B cell (primary cell): ENCODE results near the gene CENPP. TPM values are rescaled to one million over a fixed set of nuclear protein-coding genes. Genes with fewer than 3 reads are reported as not detected.

ENCODE experiments used
- ATAC-seq: fragments of 200-7000 bp; cut with Tn5 transposase; one replicate; pipeline ENCODE4 v1.10.0; 2021; ENCODE audit warnings: low read depth, mild to moderate bottlenecking, moderate number of reproducible peaks, moderate library complexity
- CTCF ChIA-PET: fragments of 350-600 bp; sonication (Branson Sonifier 250); formaldehyde crosslinking; loops from one replicate; lab custom pipeline; 2021; ENCODE audit warnings: antibody characterized with exemption, inconsistent platforms; lab: Charles Lee
- POLR2A ChIA-PET: fragments of 350-600 bp; sonication (Branson Sonifier 250); formaldehyde crosslinking; loops from one replicate; lab custom pipeline; 2021; ENCODE audit warnings: antibody characterized with exemption; lab: Charles Lee
- DNase-seq: peaks from one replicate; pipeline ENCODE4 v3.0.0; 2013
- H2AFZ ChIP-seq: 2 replicates; pipeline ENCODE4 v1.6.1; 2012; ENCODE audit warnings: mild to moderate bottlenecking, low read depth, low read length; ENCODE audit not compliant: insufficient read depth, poor library complexity, severe bottlenecking
- H3K27ac ChIP-seq, 2 donors: 1 replicate in 1 of 2; 2 replicates in 1 of 2; pipeline ENCODE4 v1.5.1; 2012 to 2013; ENCODE audit warnings: low read length in 2 of 2, mild to moderate bottlenecking in 2 of 2, moderate library complexity in 1 of 2
- H3K27me3 ChIP-seq, 4 experiments: fragments of 200-600 bp in 1 of 4; sonication (generic) in 1 of 4; replicated peaks in 1 of 4; 1 replicate in 2 of 4; 2 replicates in 2 of 4; pipeline versions ENCODE4 v1.6.1 to v1.7.0; 2013 to 2016; ENCODE audit warnings: low read length in 3 of 4, mild to moderate bottlenecking in 2 of 4, mixed read lengths in 1 of 4, moderate library complexity in 1 of 4; ENCODE audit not compliant: insufficient read depth in 4 of 4, control insufficient read depth in 3 of 4; ENCODE audit errors: control extremely low read depth in 1 of 4
- H3K36me3 ChIP-seq, 2 experiments: replicated peaks in 1 of 2; 1 replicate in 1 of 2; 2 replicates in 1 of 2; pipeline versions ENCODE4 v1.6.1 to v1.7.1; 2013; ENCODE audit warnings: low read length in 1 of 2; ENCODE audit not compliant: insufficient read depth in 2 of 2, control insufficient read depth in 1 of 2; ENCODE audit errors: control extremely low read depth in 1 of 2, extremely low read depth in 1 of 2
- H3K4me1 ChIP-seq, 2 donors: fragments of 200-600 bp in 1 of 2; sonication (generic) in 1 of 2; 1 replicate in 1 of 2; 2 replicates in 1 of 2; pipeline versions ENCODE4 v1.5.1 to v1.6.1; 2013 to 2017; ENCODE audit warnings: low read length in 2 of 2; ENCODE audit not compliant: control insufficient read depth in 2 of 2, insufficient read depth in 2 of 2
- H3K4me2 ChIP-seq: replicated peaks from 2 replicates; pipeline ENCODE3; 2012; ENCODE audit warnings: mild to moderate bottlenecking, low read depth, low read length; ENCODE audit not compliant: poor library complexity, severe bottlenecking
- H3K4me3 ChIP-seq, 5 experiments: fragments of 200-600 bp in 1 of 5; sonication (generic) in 1 of 5; 1 replicate in 3 of 5; 2 replicates in 2 of 5; pipeline versions ENCODE4 v1.5.1 to v1.7.0; 2011 to 2016; ENCODE audit warnings: low read length in 4 of 5, mild to moderate bottlenecking in 4 of 5, low read depth in 2 of 5, control low read depth in 1 of 5, moderate library complexity in 1 of 5; ENCODE audit not compliant: insufficient read depth in 1 of 5; ENCODE audit errors: control extremely low read depth in 1 of 5, extremely low read depth in 1 of 5
- H3K79me2 ChIP-seq: fragments of 200-600 bp; sonication (generic); one replicate; pipeline ENCODE4 v1.6.0; 2016; ENCODE audit warnings: low read length; ENCODE audit not compliant: control insufficient read depth, insufficient read depth
- H3K9ac ChIP-seq: fragments of 200-600 bp; sonication (generic); 2 replicates; pipeline ENCODE4 v1.6.1; 2017; ENCODE audit warnings: mild to moderate bottlenecking, low read length, moderate library complexity
- H3K9me3 ChIP-seq, 3 donors: one replicate each; pipeline versions ENCODE4 v1.6.1 to v1.7.1; 2013; ENCODE audit warnings: low read length in 2 of 3; ENCODE audit not compliant: control insufficient read depth in 2 of 3, insufficient read depth in 1 of 3; ENCODE audit errors: control extremely low read depth in 1 of 3
- H4K20me1 ChIP-seq: 2 replicates; pipeline ENCODE4 v1.6.0; 2012; ENCODE audit warnings: mild to moderate bottlenecking, low read length; ENCODE audit not compliant: insufficient read depth, control insufficient read depth, poor library complexity, severe bottlenecking
- H3K27ac Mint-ChIP-seq: one replicate; pipeline ENCODE4 v1.8.0; 2021; ENCODE audit warnings: mixed read lengths
- H3K27me3 Mint-ChIP-seq: one replicate; pipeline ENCODE4 v1.8.0; 2021; ENCODE audit warnings: mixed read lengths
- H3K4me1 Mint-ChIP-seq: one replicate; pipeline ENCODE4 v1.8.0; 2021; ENCODE audit warnings: mixed read lengths
- H3K4me3 Mint-ChIP-seq: one replicate; pipeline ENCODE4 v1.8.0; 2021; ENCODE audit warnings: mixed read lengths
- H3K9me3 Mint-ChIP-seq: one replicate; pipeline ENCODE4 v1.8.0; 2022; ENCODE audit warnings: mixed read lengths; ENCODE audit not compliant: insufficient read depth
- EZH2 ChIP-seq: IDR thresholded peaks from 2 replicates; pipeline ENCODE4 v1.6.1; 2012; ENCODE audit warnings: borderline replicate concordance, low read depth, mild to moderate bottlenecking, moderate library complexity, low read length; ENCODE audit not compliant: insufficient read depth, poor library complexity, severe bottlenecking
- WGBS: methylation state at CpG from one replicate; pipeline ENCODE4 v1.1.5; 2013; ENCODE audit warnings: missing lambda C conversion rate; ENCODE audit not compliant: insufficient coverage; 5-methylcytosine and 5-hydroxymethylcytosine counted together
- intact Hi-C: fragments of 100-400 bp; cut with micrococcal nuclease; formaldehyde crosslinking; loops from one replicate; pipeline ENCODE4 v1.10.0; 2022
- polyA plus RNA-seq: library from polyadenylated mRNA; depleted of rRNA; stranded (reverse); fragments of >200 nt; gene quantifications from 2 replicates; pipeline ENCODE4 v1.2.3, GENCODE V29; 2012
- total RNA-seq, 2 donors: library from RNA; stranded (reverse); fragments of 120-200 nt in 1 of 2; gene quantifications; 1 replicate in 1 of 2; 2 replicates in 1 of 2; pipeline versions ENCODE4 v1.2.3 to v1.2.4, GENCODE V29; 2013 to 2022
- TF ChIP-seq, protein P1 (sequence below): fragments of 200-600 bp; IDR thresholded peaks from one replicate; pipeline ENCODE4 v1.8.0; 2022; ENCODE audit warnings: antibody characterized with exemption, mild to moderate bottlenecking

CENPP gene
- total and polyA plus RNA-seq, 2 donors (not counting 1 experiment from before 2014, with no cell fraction given): 1.4 to 6.2 TPM

DNA sequence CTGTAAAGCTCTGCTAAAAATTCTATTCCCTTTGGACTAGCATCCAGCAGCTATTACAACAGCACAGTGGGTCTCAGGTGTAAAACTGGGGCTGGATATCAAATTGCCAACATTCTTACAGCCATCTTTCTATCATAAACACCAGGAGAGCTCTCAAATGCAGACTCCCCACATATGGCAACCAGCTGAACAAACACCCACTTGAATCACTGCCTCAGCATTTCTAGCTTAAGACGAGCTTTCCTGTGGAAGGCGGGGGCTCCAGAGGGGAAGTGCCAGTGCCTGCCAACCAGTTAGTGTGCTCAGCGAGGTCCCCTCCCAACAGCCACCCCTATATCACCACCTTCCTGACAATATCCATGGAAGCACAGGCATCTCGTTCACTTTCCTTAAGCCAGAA lies 282.0 kb downstream of the CENPP start:
- no peaks in the 10 kb centered on the region for H3K4me1 Mint-ChIP-seq
- no peaks in the 10 kb centered on the region for H4K20me1 ChIP-seq
- no peak overlapping the region for H3K9ac ChIP-seq
- no peak for TF ChIP-seq EZH2
- TF ChIP-seq, protein P1, sequence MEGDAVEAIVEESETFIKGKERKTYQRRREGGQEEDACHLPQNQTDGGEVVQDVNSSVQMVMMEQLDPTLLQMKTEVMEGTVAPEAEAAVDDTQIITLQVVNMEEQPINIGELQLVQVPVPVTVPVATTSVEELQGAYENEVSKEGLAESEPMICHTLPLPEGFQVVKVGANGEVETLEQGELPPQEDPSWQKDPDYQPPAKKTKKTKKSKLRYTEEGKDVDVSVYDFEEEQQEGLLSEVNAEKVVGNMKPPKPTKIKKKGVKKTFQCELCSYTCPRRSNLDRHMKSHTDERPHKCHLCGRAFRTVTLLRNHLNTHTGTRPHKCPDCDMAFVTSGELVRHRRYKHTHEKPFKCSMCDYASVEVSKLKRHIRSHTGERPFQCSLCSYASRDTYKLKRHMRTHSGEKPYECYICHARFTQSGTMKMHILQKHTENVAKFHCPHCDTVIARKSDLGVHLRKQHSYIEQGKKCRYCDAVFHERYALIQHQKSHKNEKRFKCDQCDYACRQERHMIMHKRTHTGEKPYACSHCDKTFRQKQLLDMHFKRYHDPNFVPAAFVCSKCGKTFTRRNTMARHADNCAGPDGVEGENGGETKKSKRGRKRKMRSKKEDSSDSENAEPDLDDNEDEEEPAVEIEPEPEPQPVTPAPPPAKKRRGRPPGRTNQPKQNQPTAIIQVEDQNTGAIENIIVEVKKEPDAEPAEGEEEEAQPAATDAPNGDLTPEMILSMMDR: no peak
- ChIA-PET POLR2A (no interaction called here), CTCF (interaction anchor here (0.6 kb wide), 1 partner anchor 41 kb away, joined by 5 read pairs; no protein-coding TSS in a partner anchor)
- no peak overlapping the region for H2AFZ ChIP-seq
- H3K79me2 ChIP-seq: no peaks in the 10 kb centered on the region
- peaks cover 6% of the 10 kb centered on the region for H3K9me3 Mint-ChIP-seq
- intact Hi-C loops: no loop called here
- no peak overlapping the region for H3K4me3 ChIP-seq
- H3K4me1 ChIP-seq: no peaks in the 10 kb centered on the region
- no peak overlapping the region for H3K27ac Mint-ChIP-seq
- peaks cover 0 to 25% (median 3%) of the 10 kb centered on the region in 3 donors for H3K9me3 ChIP-seq
- no peak for ATAC-seq
- 76% methylated on average over 4 of the region's 4 CpGs for WGBS
- no peaks in the 10 kb centered on the region for H3K27me3 ChIP-seq
- no peaks in the 10 kb centered on the region for H3K27me3 Mint-ChIP-seq
- H3K4me2 ChIP-seq: no peak overlapping the region
- DNase-seq: no peak
- H3K36me3 ChIP-seq: peaks cover 0 to 8% of the 10 kb centered on the region in 2 experiments
- H3K27ac ChIP-seq: no peak overlapping the region
- no peak overlapping the region for H3K4me3 Mint-ChIP-seq

GRCh38 chr9:92608241-92608908 lies 282.6 kb downstream of the CENPP start:
- H3K4me3 ChIP-seq: no peak overlapping the region
- Mint-ChIP-seq H3K9me3 (peaks cover 6% of the 10 kb centered on the region), H3K4me3 (no peak overlapping the region), H3K27me3 (no peaks in the 10 kb centered on the region), H3K4me1 (no peaks in the 10 kb centered on the region), H3K27ac (no peak overlapping the region)
- no peak overlapping the region for H3K4me2 ChIP-seq
- intact Hi-C loops: no loop called here
- ChIA-PET CTCF (interaction anchor here (0.6 to 1.3 kb wide), 2 partner anchors 42 to 468 kb away, joined by 3 to 5 read pairs; no protein-coding TSS in a partner anchor), POLR2A (no interaction called here)
- no peak overlapping the region for H3K9ac ChIP-seq
- H3K4me1 ChIP-seq: no peaks in the 10 kb centered on the region
- H3K79me2 ChIP-seq: no peaks in the 10 kb centered on the region
- DNase-seq (no peak), ATAC-seq (no peak)
- TF ChIP-seq, protein P1: no peak
- TF ChIP-seq EZH2: no peak
- H3K27ac ChIP-seq: no peak overlapping the region
- no peaks in the 10 kb centered on the region for H3K27me3 ChIP-seq
- H3K36me3 ChIP-seq: peaks cover 0 to 13% of the 10 kb centered on the region in 2 experiments
- H4K20me1 ChIP-seq: no peaks in the 10 kb centered on the region
- H2AFZ ChIP-seq: no peak overlapping the region
- H3K9me3 ChIP-seq: peaks cover 0 to 19% (median 3%) of the 10 kb centered on the region in 3 donors
- 100% methylated on average over 1 of the region's 10 CpGs for WGBS
